GM13977 (cell line): Measurements from ENCODE around the gene CRACDL.

ENCODE experiments used
- DNase-seq: peaks from one replicate; pipeline ENCODE4 v3.0.0; 2012; ENCODE audit warnings: low spot score
- in situ Hi-C: fragments of 300-500 bp; cut with MboI; formaldehyde crosslinking; loops from one replicate; pipeline ENCODE4 v1.12.0; 2022; ENCODE audit warnings: low sequenced_read_pairs, low pct_unique_long_range_greater_than_20kb, mixed read lengths, inconsistent platforms; ENCODE audit not compliant: unreplicated experiment
- TF ChIP-seq, protein P1 (sequence below): IDR thresholded peaks from 2 replicates; pipeline ENCODE4 v1.5.1; 2012; ENCODE audit warnings: mild to moderate bottlenecking, control low read depth; ENCODE audit not compliant: insufficient read depth; ENCODE audit errors: extremely low read depth, missing control alignments

Gene CRACDL

DNA sequence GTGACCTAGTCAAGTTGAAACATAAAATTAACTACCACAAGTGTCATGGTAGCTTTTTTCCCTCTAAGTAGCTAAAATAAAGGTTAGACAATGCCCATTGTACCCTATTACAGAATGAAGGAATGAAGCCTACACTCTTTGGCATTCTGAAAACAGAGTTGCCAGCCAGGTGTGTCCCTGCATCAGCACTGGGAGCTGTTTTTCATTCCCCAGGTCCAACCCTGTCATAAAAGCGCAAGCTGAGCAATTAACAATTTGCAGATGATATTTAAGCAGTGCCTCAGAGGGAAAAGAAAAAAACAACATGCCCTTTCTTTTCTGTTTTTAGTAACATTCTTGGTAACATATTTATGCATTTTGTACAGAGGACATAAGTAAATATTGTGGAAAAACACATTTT, 158.3 kb downstream of the CRACDL start:
- TF ChIP-seq, protein P1, sequence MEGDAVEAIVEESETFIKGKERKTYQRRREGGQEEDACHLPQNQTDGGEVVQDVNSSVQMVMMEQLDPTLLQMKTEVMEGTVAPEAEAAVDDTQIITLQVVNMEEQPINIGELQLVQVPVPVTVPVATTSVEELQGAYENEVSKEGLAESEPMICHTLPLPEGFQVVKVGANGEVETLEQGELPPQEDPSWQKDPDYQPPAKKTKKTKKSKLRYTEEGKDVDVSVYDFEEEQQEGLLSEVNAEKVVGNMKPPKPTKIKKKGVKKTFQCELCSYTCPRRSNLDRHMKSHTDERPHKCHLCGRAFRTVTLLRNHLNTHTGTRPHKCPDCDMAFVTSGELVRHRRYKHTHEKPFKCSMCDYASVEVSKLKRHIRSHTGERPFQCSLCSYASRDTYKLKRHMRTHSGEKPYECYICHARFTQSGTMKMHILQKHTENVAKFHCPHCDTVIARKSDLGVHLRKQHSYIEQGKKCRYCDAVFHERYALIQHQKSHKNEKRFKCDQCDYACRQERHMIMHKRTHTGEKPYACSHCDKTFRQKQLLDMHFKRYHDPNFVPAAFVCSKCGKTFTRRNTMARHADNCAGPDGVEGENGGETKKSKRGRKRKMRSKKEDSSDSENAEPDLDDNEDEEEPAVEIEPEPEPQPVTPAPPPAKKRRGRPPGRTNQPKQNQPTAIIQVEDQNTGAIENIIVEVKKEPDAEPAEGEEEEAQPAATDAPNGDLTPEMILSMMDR: no peak
- in situ Hi-C loops: no loop called here

DNA sequence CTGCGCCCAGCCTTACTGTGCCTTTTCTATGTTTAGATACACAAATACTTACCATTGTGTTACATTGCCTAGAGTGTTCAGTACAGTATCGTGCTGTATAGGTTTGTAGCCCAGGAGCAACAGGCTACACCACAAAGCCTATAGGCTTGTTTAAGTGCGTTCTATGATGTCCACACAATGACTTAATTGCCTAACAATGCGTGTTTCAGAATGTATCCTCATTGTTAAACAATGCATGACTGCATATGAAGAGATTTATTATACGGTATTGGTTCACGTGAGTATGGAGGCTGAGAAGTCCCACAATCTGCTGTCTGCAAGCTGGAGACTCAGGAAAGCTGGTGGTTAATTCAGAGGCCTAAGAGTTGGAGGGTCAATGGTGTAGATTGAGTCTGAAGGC, 158.9 kb downstream of the CRACDL start:
- TF ChIP-seq, protein P1: no peak
- in situ Hi-C loops: no loop called here
- DNase-seq: no peak

More for the DNA sequence above, 158.3 kb downstream of the CRACDL start:
- no peak for DNase-seq

DNA sequence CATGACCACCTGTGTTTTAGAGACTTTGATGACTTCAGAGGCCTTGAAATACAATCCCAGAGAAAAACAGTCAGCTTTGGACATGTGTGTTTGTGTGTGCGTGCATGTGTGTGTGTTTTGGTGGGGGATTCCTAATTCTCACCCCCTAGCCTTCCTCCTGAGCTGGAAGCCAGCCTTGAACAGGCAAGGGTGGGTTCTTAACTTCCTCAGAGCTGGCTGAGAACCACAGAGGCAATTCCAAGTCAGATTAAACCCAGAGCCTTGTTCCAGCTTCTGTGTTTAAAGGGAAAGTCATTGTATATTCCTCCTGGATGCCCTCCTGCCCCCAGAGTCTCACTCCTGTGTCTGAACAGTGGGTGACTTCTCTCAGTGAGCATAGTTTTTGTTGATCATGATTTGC, 159.9 kb downstream of the CRACDL start:
- no peak for DNase-seq
- in situ Hi-C loops: no loop called here
- TF ChIP-seq, protein P1: no peak

DNA sequence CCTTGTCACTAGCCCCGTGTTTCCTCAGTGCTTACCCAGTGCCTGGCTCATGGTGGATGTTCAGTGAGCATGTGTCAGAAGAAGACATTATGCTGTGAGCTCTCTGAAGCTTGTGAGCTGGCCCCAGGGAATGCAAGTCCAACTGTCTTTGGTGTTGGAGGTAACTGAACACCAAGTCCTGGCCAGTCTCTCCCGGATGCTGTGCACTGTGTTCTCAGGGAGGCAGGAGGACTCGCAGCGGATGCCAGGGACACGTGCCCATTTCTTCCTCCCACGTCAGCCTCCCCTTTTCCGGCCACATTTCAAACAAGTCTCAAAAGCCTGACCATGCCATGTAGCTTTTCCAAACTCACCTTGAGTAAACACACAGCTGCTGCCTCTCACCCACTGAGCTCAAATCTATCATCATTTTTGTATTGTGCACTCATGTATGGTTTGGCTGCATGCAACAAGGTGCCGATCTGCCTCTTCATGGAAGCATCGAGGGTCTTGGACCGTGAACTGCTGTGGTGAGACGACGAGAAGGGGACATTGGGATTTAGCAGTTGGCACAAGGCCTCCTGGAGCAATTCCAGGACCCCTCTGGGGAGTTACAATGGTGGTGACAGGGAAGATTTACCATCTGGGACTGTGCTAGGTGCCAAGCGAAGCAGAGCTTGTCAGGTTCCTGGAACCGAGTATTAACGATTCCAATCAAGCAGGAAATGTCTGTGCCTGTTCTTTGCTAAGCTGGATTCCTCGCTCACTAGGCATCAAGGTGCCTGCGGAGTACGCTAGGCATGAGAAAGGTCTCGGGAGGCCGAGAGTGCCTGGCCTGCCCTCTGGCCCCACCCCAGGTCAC, 160.7 kb downstream of the CRACDL start:
- in situ Hi-C loops: no loop called here
- no peak for DNase-seq
- TF ChIP-seq, protein P1: no peak

DNA sequence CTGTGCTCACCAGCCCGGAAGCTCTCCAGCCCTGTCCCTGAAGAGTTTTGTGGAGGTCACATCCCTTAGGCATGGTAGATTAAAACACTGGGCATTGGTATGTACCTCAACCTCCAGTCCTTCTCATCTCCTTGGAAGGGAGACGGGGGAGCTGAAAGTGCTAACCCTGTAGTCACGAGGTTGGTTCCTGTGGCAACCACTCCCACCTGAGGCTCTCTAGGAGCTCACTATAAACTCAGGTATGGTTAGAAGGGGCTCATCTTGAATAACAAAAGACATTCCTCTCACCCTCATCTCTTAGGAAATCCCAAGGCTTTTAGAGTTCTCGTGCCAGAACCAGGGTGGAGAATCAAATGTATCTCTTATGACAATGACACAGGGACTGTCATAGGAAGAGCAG, 162.1 kb downstream of the CRACDL start:
- DNase-seq: no peak
- in situ Hi-C loops: no loop called here
- TF ChIP-seq, protein P1: no peak

DNA sequence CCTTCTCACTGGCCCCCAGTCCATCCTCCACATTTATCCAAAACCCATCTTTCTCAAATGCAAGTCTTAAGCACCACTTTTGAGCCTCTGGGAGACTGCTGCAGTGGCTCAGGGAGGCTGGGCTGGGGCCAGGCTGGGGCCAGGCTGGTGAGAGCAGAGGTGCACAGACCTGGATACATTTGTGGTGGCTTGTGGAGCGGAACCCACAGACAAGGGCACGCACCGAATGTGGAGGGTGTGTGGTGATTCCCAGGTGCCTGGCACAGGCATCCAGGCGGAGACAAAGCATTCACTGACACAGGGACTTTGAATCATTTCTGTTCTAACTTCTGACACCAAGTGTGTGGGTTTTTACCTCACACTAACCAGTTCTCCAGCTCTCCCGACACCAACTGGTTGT, 162.9 kb downstream of the CRACDL start:
- TF ChIP-seq, protein P1: no peak
- DNase-seq: no peak
- in situ Hi-C loops: no loop called here
